Measurements from ENCODE around the gene PARS2.

Gene PARS2

GRCh38 chr1:54764133-54764921 is at the start of gene PARS2:
PARS2 (minus strand) TSS chr1:54764523; CDS start chr1:54759161, 5,362 bp downstream.
- Mint-ChIP-seq H3K4me3 (peak within 1 kb of the TSS; percentile 94 to 96 (median 95)), H3K4me1 (peaks cover 32% of the 10 kb centered on the region), H3K9me3 (no peaks in the 10 kb centered on the region), H3K27me3 (ENCODE audit: low read depth) (peaks cover 4% of the 10 kb centered on the region), H3K36me3 (ENCODE audit: low read depth) (no peaks in the 10 kb centered on the region), H3K27ac (peak within 1 kb of the TSS; percentile 83 to 99 (median 96))
- no peak for TF ChIP-seq CTCF (IDR thresholded peaks at IDR 0.05; ENCODE audit: unreplicated experiment in 3 of 3)

- Mint-ChIP-seq H3K27ac (no peak overlapping the region), H3K36me3 (ENCODE audit: low read depth) (no peaks in the 10 kb centered on the region), H3K9me3 (no peaks in the 10 kb centered on the region), H3K4me3 (no peak overlapping the region), H3K27me3 (ENCODE audit: low read depth) (peaks cover 21% of the 10 kb centered on the region), H3K4me1 (no peaks in the 10 kb centered on the region)
- TF ChIP-seq CTCF (IDR thresholded peaks at IDR 0.05; ENCODE audit: unreplicated experiment in 3 of 3), result no peak
Measured at GRCh38 chr1:54814126-54814498, 49.8 kb upstream of the PARS2 start.

- no peak for TF ChIP-seq CTCF (IDR thresholded peaks at IDR 0.05; ENCODE audit: unreplicated experiment in 3 of 3)
Measured at GRCh38 chr1:54813485-54814125, 49.3 kb upstream of the PARS2 start.

DNA sequence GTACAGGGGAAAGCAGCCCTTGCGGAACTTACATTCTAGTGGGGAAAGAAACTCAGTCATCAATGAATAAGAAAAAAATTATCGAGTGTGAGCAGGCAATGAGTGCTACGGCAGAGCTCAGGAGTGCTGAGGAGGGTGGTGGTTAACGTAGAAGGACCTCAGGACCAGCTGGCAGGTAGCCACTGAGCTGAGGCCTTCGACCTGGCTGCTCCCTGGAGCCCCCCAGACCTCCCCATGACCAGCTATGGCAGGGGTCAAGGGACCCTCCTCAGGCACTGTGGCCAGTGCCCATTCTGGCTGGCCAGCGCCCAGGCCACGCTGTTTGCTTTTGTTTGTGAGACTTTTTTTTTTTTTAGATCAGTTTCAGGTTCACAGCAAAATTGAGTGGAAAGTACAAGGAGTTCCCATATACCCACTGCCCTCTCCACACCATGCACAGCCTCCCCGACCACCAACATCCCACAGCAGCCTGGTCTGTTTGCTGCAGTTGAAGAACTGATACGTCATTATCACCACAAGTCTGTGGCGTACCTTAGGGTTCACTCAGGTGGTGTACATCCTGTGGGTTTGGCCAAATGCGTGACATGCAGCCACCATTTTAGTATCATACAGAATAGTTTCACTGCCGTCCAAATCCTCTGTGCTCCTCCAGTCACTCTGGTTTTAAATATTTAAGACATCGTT is 48.6 kb upstream of the PARS2 start:
- H3K4me1 Mint-ChIP-seq, result peaks cover 4% of the 10 kb centered on the region
- H3K27me3 Mint-ChIP-seq (ENCODE audit: low read depth), result peaks cover 29% of the 10 kb centered on the region
- peak overlapping the region in 1 of 3 experiments; percentile 36 for H3K27ac Mint-ChIP-seq
- no peak overlapping the region for H3K4me3 Mint-ChIP-seq
- H3K36me3 Mint-ChIP-seq (ENCODE audit: low read depth), result no peaks in the 10 kb centered on the region
- TF ChIP-seq CTCF (IDR thresholded peaks at IDR 0.05; ENCODE audit: unreplicated experiment in 3 of 3), result no peak
- H3K9me3 Mint-ChIP-seq, result no peaks in the 10 kb centered on the region

More at GRCh38 chr1:54813485-54814125, 49.3 kb upstream of the PARS2 start:
- H3K4me1 Mint-ChIP-seq, result no peaks in the 10 kb centered on the region
- peaks cover 24% of the 10 kb centered on the region for H3K27me3 Mint-ChIP-seq (ENCODE audit: low read depth)
- H3K27ac Mint-ChIP-seq, result peak overlapping the region in 1 of 3 experiments; percentile 36
- no peaks in the 10 kb centered on the region for H3K9me3 Mint-ChIP-seq
- no peak overlapping the region for H3K4me3 Mint-ChIP-seq
- no peaks in the 10 kb centered on the region for H3K36me3 Mint-ChIP-seq (ENCODE audit: low read depth)

DNA sequence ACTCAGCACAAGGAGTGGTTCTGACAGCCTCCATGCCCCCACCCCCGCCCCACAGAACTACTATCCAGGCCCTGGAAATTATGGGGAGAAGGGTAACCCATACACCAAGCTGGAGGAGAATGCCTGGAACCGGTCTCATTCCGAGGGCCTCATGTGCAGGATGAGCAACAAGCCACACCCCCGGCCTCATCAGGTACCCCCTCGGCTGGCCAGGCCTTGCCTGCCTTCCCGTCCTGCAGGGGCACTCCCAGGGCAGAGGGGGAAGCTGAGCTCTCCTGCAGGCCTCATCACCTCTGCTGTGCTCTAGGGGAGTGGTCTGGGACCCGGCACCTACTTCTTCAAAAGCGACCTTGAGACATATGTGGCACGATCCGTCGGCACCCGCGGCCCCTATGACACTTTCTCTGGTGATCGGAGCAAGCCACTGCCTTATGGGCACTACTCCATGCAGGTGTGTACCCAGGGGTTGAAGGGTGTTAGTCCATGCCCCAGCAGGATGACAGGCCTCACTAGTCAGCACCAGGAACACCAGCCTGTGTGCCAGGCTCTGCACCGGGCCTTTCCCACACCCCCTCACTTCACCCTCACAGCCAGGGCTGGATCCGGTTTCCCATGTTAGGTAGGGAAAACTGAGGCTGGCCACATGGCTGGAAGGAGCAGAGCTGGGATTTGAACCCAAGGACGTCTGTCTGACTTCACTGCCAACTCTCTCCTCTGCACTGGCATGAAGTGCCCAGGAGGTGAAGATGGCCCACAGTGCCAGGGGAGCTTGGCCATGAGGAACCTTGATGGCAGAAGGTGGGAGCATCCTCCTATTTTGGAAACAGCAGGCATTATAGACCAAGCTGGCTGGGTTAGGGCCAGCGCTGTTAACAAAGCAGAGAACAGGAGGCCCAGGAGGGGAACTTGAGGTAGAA is 47.7 kb upstream of the PARS2 start:
- no peak overlapping the region for H3K27ac Mint-ChIP-seq
- peaks cover 29% of the 10 kb centered on the region for H3K27me3 Mint-ChIP-seq (ENCODE audit: low read depth)
- H3K9me3 Mint-ChIP-seq, result no peaks in the 10 kb centered on the region
- no peak for TF ChIP-seq CTCF (IDR thresholded peaks at IDR 0.05; ENCODE audit: unreplicated experiment in 3 of 3)
- H3K36me3 Mint-ChIP-seq (ENCODE audit: low read depth), result no peaks in the 10 kb centered on the region
- no peak overlapping the region for H3K4me3 Mint-ChIP-seq
- peaks cover 8% of the 10 kb centered on the region for H3K4me1 Mint-ChIP-seq

Measured in nephron (organoid).